Tracheal epithelial cell (primary cell): ENCODE results near the gene CFAP90. TPM values are rescaled to one million over a fixed set of nuclear protein-coding genes. Genes with fewer than 3 reads are reported as not detected.

Experiments used
- total RNA-seq: library from RNA; depleted of rRNA; stranded (reverse); fragments of >200 nt; gene quantifications from 2 replicates; pipeline ENCODE4 v1.2.1, GENCODE V29; 2014

CFAP90 gene
- total RNA-seq: not detected in 2 replicates

GRCh38 chr5:7850395-7851239 is at the start of gene CFAP90:
CFAP90 (minus strand) TSS chr5:7851133; CDS start chr5:7851021, 112 bp downstream.

GRCh38 chr5:7868773-7869473 is 18.0 kb upstream of the CFAP90 start, which contains the start of the genes FASTKD3 and MTRR:
FASTKD3 (minus strand) TSS chr5:7869031; CDS start chr5:7868083, 948 bp downstream.
MTRR (plus strand) TSS chr5:7869148; CDS start chr5:7870795, 1,647 bp downstream.

Other genes with a start within 250 kb of the CFAP90 start
- 4.9 and 7.0 TPM in 2 replicates for gene FASTKD3, start 17.9 kb upstream of the CFAP90 start, total RNA-seq
- 23.2 and 28.2 TPM in 2 replicates for gene MTRR, start 18.0 kb upstream of the CFAP90 start, total RNA-seq